Measurements from ENCODE around the gene ISLR2.

ISLR2 gene

DNA sequence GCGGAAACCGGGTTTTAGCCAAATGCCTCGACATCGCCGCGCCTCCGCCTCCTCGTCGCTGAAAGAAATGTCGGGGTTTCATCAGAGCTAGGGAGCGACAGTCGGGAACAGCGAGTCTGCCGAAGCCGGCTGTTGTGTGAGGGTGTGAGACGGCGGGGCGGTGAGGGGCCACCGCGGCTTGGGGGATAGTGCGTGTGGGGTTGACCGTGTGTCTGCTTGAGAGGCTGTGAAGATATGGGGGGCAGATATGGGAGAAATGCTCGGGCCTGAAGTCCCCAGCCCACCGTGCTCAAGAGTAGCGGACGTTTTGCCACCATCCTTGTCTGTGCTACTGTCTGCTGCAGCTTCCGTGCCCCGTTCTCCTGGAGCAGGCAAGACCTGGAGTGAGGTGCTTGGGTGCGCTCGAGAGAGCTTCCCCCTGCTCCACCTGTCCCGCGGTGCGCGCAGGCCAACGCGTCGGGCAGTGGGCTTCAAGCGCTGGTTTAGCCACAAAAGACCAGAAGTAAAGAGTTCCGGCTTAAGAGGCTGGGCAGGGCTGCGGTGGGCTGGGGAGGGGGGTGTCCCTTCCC, 716 bp upstream of the ISLR2 start:
- no peak for DNase-seq

DNA sequence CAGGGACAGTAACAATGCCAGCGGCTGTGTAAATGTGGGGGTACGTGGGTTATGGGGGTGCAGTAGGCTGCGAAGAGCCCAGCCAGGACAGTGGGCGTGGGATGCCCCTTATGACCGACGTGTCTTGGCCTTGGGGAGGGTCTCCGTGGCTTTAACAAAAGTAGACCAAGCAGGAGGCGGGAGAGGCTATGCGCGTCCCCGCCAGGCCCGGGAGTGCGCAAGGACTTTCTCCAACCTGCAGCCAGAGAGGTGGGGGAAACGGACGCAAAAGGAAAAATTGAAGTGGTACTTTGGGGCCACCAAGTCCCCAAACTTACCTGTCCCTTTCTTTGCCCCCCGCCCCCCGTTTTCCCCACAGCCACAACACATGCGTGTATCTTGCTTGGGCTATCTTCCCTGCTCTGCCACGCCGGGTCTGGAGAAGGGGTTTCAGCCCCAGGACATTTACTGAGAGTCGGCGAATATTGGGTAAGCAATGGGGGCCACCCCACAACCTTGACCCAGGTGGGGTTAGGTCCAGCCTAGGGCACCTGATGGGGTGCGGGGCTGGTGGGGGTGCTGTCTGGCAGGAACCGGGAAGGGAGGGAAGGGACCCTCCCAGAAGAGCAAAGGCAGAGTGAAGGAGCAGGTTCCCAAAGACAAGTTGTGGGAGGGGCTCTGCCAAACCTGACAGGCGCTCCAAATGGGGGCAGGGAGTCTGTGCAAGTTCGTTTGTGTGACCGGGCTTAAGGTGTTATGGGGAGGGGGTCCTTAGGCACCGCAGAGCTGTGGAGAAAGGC, 652 bp downstream of the ISLR2 start:
- no peak for DNase-seq

DNA sequence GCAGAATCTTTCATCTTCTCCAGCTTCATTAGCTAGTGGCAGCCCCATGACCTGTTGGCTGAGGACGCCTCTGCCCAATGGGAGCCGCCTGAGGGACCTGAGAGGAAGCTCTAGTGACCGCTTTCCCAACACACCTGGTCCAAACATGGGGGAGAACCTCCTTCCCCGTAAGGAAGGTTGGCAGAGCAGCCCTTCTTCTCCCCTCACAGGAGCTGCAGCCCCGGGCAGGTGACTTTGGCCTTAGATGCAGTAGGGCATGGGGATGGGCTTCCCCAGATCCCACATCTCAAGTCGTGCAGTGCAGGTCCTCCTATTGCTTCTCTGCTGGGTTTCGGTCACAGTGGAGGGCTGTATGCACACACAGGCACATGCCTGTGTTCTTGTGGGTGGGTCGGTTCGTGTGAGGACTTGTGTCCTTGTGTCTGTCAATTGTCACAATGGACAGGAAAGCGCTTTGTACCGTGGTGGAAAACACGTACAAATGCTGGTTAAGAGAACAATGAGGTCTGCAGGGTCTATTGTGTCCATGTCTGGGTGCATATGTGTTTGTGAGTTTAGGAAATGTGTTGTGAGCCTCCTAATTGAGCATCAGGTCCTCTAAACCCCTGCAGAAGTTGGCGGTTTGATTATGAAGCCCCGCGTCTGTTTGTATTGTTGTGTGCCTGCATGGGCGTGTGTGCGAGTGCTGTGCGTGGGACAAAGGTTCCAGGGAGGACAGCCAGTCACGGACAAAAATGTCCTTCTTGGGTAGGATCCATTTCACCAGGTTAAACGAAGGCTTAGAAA, 1.4 kb downstream of the ISLR2 start:
- DNase-seq: no peak

DNA sequence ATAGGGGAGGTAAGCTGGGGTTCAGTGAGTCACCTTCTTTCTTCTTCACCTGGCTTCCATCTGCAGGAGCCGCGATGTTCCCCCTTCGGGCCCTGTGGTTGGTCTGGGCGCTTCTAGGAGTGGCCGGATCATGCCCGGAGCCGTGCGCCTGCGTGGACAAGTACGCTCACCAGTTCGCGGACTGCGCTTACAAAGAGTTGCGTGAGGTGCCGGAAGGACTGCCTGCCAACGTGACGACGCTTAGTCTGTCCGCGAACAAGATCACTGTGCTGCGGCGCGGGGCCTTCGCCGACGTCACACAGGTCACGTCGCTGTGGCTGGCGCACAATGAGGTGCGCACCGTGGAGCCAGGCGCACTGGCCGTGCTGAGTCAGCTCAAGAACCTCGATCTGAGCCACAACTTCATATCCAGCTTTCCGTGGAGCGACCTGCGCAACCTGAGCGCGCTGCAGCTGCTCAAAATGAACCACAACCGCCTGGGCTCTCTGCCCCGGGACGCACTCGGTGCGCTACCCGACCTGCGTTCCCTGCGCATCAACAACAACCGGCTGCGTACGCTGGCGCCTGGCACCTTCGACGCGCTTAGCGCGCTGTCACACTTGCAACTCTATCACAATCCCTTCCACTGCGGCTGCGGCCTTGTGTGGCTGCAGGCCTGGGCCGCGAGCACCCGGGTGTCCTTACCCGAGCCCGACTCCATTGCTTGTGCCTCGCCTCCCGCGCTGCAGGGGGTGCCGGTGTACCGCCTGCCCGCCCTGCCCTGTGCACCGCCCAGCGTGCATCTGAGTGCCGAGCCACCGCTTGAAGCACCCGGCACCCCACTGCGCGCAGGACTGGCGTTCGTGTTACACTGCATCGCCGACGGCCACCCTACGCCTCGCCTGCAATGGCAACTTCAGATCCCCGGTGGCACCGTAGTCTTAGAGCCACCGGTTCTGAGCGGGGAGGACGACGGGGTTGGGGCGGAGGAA, 2.6 kb downstream of the ISLR2 start:
- no peak for DNase-seq

DNA sequence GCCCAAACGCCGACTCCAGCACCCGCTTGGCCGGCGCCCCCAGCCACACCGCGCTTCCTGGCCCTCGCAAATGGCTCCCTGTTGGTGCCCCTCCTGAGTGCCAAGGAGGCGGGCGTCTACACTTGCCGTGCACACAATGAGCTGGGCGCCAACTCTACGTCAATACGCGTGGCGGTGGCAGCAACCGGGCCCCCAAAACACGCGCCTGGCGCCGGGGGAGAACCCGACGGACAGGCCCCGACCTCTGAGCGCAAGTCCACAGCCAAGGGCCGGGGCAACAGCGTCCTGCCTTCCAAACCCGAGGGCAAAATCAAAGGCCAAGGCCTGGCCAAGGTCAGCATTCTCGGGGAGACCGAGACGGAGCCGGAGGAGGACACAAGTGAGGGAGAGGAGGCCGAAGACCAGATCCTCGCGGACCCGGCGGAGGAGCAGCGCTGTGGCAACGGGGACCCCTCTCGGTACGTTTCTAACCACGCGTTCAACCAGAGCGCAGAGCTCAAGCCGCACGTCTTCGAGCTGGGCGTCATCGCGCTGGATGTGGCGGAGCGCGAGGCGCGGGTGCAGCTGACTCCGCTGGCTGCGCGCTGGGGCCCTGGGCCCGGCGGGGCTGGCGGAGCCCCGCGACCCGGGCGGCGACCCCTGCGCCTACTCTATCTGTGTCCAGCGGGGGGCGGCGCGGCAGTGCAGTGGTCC, 3.5 kb downstream of the ISLR2 start:
- DNase-seq: no peak

DNA sequence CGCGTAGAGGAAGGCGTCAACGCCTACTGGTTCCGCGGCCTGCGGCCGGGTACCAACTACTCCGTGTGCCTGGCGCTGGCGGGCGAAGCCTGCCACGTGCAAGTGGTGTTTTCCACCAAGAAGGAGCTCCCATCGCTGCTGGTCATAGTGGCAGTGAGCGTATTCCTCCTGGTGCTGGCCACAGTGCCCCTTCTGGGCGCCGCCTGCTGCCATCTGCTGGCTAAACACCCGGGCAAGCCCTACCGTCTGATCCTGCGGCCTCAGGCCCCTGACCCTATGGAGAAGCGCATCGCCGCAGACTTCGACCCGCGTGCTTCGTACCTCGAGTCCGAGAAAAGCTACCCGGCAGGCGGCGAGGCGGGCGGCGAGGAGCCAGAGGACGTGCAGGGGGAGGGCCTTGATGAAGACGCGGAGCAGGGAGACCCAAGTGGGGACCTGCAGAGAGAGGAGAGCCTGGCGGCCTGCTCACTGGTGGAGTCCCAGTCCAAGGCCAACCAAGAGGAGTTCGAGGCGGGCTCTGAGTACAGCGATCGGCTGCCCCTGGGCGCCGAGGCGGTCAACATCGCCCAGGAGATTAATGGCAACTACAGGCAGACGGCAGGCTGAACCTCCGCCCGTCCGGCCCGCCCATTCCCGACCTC, 4.1 kb downstream of the ISLR2 start:
- no peak for DNase-seq

DNA sequence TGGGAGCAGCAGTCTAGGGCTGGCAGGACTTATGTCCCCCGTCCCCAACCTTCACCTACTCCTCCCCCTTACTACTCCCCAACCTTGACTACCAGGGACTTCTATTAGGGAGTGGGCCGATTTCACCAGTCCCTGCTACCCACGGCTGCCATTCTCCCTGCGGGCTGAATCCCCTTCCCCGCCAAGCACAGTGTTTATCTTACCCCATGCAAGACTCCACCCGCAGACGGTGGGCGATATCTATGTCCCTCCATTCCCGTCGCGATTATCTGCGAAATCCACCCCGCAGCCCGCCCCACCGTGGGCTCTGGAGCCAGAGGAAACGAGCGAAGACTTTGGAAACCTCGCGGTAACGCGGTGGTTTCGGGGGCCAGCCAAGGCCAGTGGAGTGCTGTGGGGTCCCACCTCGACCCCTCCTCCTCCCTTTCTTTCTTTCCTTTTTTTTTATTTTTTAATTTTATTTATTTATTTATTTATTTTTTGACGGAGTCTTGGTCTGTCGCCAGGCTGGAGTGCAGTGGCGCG, 4.7 kb downstream of the ISLR2 start:
- no peak for DNase-seq

DNA sequence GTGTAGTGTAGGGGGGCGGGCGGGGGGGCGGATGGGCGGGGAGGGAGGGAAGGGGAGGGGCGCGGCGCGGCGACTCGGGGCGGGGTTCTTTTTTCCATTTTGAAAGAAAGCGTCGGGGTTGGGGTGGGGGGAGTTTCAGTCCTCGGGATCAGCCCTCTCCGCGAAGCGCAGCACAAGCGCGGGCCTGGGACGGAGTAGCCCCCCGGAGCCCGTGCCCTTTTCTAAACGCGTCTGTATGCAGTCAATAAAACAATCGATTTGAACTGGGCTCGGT, 6.1 kb downstream of the ISLR2 start:
- DNase-seq: no peak

DNA sequence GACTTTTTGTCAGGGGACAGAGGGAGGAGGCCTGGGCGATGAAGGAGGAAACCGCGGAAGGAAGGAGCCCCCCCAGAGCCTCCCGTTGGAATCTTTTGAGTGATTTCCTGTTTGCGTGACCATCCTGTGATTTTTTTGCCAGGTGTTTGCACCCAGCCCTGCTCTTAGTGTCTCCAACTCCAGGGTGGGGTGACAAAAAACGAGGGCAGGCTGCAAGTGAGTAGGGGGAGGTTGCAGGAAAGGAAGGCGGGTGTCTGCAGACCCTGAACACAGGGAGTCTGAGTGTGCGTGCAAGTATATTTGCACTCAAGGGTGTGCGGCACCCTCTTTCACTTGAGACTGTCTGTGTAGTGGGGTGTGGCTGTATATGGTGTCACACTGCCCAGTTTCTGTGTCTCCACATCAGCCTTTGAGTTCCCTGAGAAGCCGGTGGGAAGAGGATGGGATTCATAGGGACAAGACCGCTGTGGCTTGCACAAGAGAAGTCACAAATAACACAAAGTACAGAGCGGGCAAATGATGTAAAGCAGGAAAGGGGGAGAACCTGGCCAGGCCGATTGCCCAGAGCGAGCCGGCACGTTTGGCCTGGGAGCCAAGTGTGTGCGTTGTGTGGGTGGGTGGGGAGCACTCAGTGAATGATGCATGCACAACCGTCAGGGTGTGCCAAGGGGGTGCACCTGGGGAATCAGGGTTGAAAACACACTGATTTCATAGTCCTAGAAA, 6.6 kb downstream of the ISLR2 start:
- DNase-seq: no peak

DNA sequence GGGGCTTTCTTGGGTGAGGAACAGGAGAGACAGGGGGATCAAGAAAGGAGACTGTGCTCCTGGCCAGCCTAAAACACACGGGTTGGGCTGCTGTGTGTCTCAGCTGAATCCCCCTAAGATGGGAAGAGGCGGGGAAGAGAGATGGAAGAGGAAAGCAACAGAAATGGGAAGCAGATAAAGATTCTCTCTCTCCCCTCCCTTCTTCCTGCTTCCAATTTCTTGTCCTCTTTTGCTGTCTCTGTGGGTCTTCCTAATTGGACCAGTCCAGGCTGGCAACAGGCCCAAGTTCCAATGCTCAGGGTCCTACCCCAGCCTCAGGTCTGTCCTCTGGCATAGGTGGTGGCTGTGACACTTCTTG, 7.1 kb downstream of the ISLR2 start:
- no peak for DNase-seq

DNA sequence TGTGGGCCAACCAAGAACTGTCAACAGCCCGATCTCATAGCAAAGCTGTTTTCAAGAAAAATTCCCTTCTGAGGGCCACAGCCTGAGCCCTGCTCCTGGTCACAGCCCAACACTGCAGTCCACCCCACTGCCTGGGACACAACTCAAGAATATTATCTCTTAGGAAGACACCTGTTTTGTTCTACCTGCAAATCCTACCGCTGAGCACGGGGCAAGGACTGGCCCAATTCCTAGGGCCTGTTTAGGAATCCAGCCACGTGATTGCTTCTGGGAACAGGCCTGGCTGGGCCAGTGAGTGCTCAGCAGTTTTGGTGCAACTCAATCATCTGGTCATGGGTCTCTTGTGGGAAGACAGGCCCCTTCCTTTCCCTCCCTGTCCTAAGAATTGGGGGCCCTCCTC, 8.3 kb downstream of the ISLR2 start:
- no peak for DNase-seq

DNA sequence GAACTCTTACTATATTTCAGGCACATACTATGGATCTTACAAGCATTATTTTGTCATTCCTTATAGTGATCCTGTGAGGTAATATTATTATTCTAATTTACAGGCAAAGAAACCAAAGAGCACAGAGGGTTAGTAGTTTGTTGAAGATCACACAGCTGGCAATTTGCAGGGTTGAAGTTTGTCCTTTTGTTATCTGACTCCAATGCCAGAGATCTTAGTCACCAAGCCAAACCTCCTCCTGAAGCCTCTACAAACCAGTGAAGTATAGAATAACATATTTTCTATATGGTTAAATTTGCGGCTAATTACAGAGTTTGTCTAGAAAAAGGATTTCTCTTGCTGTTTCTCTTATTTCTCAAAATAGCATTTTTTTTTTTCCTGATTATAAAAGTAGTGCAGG, 11.2 kb downstream of the ISLR2 start:
- DNase-seq: no peak

DNA sequence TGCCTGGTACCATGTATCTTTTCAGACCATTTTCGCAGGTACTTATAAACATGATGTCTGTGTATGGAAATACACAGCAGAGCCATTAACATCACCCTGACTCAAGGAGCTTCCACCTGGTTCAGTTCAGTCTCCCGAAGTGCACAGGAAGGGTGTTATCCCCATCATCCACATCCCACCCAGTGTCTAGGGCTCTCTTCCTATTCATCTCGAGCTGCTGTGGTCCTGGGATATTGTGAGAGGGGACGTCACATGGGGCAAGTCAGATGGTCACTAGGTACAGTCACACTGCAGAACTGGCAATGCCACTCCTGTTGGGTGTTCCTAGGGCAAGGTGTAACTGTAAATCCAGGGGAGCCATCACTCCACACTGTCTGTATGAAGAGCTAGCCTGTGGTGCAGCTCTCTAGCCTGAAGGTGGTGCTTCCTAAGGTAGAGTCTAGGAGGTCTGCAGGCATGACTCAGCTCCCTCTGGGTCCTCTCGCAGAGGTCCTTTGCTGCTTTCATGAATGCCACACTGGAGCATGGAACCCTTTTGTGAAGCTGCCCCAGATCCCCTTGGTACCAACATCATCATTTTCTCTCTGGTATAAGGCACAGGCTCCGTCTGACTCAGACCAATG, 13.9 kb downstream of the ISLR2 start:
- no peak for DNase-seq

DNA sequence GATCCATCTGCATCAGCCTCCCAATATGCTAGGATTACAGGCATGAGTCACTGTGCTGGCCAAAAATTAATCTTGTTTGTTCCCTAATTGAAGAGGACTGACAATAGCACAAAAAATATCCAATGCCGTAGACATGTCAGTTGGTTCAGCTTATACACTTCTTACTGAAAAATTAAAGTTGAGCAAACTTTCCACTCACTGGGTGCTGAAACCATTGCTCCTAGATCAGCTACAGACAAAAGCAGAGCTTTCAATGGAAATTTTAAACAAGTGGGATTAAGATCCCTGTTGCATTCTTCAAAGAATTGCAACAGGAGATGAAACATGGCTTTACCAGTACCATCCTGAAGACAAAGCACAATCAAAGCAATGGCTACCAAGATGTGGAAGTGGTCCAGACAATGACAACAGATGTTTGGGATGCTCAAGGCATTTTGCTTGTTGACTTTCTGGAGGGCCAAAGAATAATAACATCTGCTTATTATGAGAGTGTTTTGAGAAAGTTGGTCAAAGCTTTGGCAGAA, 16.0 kb downstream of the ISLR2 start:
- DNase-seq: no peak

DNA sequence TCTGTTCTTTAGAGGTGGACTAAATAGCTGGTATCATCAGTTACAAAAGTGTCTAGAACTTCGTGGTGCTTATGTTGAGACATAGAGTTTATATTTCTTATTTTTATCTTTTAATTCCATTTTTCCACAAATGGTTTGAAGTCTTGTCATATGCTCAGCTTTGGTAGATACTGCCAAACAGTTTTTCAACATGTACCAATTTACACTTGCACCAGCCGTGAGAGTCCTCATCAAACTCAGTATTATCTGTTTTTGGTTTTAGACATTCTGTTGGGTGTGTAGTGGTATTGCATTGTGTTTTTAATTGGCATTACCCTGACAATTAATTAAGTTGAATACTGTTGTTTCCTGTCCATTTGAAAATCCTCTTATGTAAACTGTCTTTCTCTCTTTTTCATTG, 16.7 kb downstream of the ISLR2 start:
- no peak for DNase-seq

DNA sequence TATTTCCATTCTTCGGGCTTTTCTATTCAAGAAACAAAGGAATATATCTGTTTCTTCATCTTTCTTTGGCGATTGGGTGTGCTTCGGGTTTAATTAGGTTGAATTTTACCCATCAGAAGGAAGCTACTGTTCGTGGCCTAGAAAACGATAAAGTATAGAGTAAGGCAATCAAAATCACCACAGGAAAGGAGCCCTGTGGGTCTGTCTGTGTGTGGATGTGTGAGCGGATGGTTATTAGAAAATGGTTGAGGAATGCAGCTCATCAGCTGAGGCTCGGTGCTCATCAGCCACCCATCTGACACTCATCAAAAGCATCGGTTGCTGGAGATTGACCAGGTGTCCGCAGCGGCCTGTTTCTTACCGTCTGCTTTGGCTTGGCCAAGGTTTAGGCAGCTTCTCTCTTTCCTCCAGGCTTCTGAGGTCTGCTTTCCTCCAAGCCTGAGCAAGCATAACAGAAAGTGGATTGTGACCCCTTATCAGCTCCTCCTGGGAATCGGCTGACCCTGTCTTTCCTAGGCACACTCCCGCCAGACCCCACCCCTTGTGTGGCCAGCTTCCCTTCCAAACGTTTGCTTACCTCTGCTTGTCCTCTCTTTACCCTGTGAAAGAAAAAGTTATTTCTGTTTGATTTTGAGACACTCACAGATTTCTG, 25.5 kb downstream of the ISLR2 start:
- no peak for DNase-seq

DNA sequence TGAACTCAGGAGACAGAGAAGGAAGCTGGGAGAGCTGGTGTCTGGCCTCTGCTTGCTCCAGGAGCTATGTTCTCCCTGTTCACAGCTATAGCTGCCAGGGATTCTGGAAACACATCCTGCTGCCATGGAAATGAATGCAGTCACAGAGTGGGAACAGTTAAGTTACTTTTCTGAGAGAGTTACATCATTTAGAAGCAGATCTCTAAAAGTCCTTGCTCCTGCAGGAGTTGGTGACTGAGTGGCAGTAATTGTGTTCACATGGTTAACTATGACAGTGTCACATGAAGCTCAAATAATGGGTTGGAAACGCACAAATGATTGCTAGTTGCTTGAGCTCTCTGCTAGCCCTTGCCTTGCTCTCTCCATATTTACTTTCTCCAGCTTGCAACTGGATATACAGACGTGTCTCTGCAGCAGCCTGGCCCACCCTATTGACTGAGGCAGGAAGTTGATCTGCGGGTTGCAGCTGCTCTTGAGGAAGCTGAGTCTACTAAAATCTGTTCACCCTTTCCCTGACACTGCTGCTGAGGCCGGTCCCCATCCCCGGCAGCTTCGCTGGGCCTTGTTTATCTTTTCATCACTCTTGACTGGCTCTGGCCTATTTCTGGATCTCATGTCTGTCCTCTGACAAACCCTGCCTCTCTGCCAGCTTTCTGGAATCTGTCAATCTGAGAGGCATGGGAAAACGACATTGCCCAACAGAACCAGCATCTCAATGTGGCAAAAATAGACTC, 26.5 kb downstream of the ISLR2 start:
- no peak for DNase-seq

DNA sequence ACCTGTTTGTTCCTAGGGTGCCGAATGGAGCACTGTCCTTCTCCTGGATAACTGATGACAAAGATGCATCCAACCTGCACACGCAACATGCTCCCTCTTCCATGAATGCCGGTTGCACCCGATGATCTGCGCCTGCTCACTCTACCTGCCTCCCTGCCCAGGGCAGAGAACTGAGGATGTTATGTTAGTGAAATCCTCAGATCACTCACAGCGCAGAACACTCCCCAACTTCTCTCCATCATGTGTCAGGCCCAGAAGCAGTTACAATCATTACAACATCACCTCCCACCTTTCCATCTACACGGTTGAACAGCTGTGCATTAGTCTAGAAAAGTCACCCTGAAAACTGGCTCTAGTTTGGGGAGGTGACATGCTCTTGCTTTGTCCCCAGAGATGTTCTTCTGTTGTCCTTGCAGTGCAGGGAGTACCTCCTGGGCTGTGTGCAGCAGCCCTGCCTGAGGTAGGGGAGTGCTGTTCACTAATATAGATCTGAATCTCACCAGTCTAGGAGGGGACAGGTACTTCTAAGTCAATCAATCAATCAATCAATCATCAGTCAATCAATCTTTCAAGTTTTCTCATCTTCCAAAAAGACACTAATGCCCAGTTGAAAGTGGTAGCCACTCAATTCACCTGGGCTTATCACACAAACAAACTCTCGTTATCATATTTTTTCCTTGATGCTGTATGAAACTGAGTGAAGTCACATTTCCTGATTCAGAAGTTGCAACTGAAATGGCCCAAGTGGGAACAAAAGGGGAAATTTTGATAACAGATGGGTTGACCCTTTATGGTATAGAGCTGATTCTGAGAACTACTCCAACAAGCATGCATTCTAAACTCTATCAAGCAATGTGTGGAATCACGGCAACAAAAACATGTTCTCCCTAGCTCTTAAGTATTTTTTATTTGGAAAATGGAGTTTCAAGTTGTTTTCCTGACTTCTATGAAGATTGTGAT, 27.8 kb downstream of the ISLR2 start:
- DNase-seq: no peak
